Ovary (tissue), 10 donors: ENCODE results near the gene GALR1. TPM values are rescaled to one million over a fixed set of nuclear protein-coding genes. Genes with fewer than 3 reads are reported as not detected.

ENCODE experiments used
- DNase-seq, 5 donors: peaks; one replicate each; pipeline ENCODE4 v3.0.0-alpha.2; 2019 to 2020
- H3K27ac ChIP-seq, 2 donors: fragments of 200-600 bp; one replicate each; pipeline versions ENCODE4 v1.5.1 to v1.8.0; 2019 to 2022
- H3K27me3 ChIP-seq: fragments of 200-600 bp; one replicate; pipeline ENCODE4 v1.8.0; 2022
- H3K36me3 ChIP-seq: fragments of 200-600 bp; sonication (generic); one replicate; pipeline ENCODE4 v1.5.1; 2019
- H3K4me1 ChIP-seq: one replicate; pipeline ENCODE4 v1.8.1; 2013; ENCODE audit warnings: mild to moderate bottlenecking, moderate library complexity; ENCODE audit not compliant: insufficient read depth
- H3K4me3 ChIP-seq: fragments of 200-600 bp; sonication (generic); one replicate; pipeline ENCODE4 v1.5.1; 2017
- H3K9me3 ChIP-seq, 2 donors: fragments of 200-600 bp in 1 of 2; sonication (generic) in 1 of 2; one replicate each; pipeline versions ENCODE4 v1.5.1 to v1.8.1; 2013 to 2019; ENCODE audit warnings: mild to moderate bottlenecking in 1 of 2, moderate library complexity in 1 of 2
- EP300 ChIP-seq: sonication (generic); formaldehyde crosslinking; IDR thresholded peaks from one replicate; pipeline ENCODE4 v1.6.1; 2017; ENCODE audit warnings: antibody characterized with exemption
- POLR2A ChIP-seq: fragments of 450-650 bp; IDR thresholded peaks from one replicate; pipeline ENCODE4 v1.6.1; 2017; ENCODE audit warnings: antibody characterized with exemption, mild to moderate bottlenecking, moderate library complexity
- WGBS, 3 donors: extraction: QIAGEN DNeasy Blood & Tissue Kit in 1 of 3; methylation state at CpG; one replicate each; pipeline versions ENCODE4 v1.1.5 to v1.1.7; 2013 to 2017; 5-methylcytosine and 5-hydroxymethylcytosine counted together
- intact Hi-C, 4 donors: fragments of 100-400 bp; cut with DNase I; formaldehyde crosslinking; loops; one replicate each; pipeline versions ENCODE4 v1.11.0 to v1.15.1; 2022 to 2023
- long read RNA-seq, 3 donors: library from polyadenylated mRNA in 2 of 3; unstranded in 2 of 3; transcript quantifications; one replicate each; pipeline ENCODE4 v2.0.0 and lab custom pipeline, GENCODE V29; 2021 to 2026
- polyA plus RNA-seq, 2 donors: library from polyadenylated mRNA; stranded (reverse); fragments of 200-250 nt in 1 of 2; fragments of 350-450 nt in 1 of 2; fragmentation: Illumina TruSeq in 1 of 2; extraction: RNeasy Lipid Tissue Mini Kit (QIAGEN cat#74804) in 1 of 2; gene quantifications; one replicate each; pipeline ENCODE4 v1.2.3, GENCODE V29; 2013 to 2014
- total RNA-seq, 7 donors: library from RNA; depleted of rRNA in 2 of 7; stranded (reverse); fragments of >200 nt in 2 of 7; fragmentation: NEBNext Ultra II Directional in 3 of 7; extraction: Animal tissue kit (Norgen Biotek cat#: 25700) in 3 of 7; gene quantifications; one replicate each; pipeline versions ENCODE4 v1.1.0 to v1.2.4, GENCODE V29; 2016 to 2023
- TF ChIP-seq, protein P1 (sequence below), 3 donors: fragments of 450-650 bp in 2 of 3; fragments of 200-600 bp in 1 of 3; IDR thresholded peaks; one replicate each; pipeline versions ENCODE4 v1.5.1 to v1.8.0; 2016 to 2022; ENCODE audit warnings: antibody characterized with exemption in 3 of 3, mild to moderate bottlenecking in 1 of 3
- donor health status: DM: no; HTN: no; CAD: no; lungs with moderate emphysema.
- donor health status: DM: no; HTN: no; CAD: no.
- donor health status: Bipolar disorder and iron deficiency.
- donor health status: DM: yes; HTN: yes; CAD: no.
- donor health status: DM: no; HTN: no; CAD: no.
- donor health status: DM: yes; HTN: yes; CAD: no.

Gene GALR1, protein sequence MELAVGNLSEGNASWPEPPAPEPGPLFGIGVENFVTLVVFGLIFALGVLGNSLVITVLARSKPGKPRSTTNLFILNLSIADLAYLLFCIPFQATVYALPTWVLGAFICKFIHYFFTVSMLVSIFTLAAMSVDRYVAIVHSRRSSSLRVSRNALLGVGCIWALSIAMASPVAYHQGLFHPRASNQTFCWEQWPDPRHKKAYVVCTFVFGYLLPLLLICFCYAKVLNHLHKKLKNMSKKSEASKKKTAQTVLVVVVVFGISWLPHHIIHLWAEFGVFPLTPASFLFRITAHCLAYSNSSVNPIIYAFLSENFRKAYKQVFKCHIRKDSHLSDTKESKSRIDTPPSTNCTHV
- under 1 TPM in 4 of 7 donors, not detected in 3; under 0.01 to 0.12 (median 0.04) TPM for total RNA-seq
- polyA plus RNA-seq: not detected
- long read RNA-seq, donor 1: 0 reads
- long read RNA-seq, donor 2, full-length matches to known transcripts: 1 of 1 reads
- long read RNA-seq, donor 2, partial matches to known transcripts: 0 of 1 reads
- long read RNA-seq, donor 2, other reads (novel, unspliced or antisense): 0 of 1 reads
- long read RNA-seq, donor 3: 0 reads

DNA sequence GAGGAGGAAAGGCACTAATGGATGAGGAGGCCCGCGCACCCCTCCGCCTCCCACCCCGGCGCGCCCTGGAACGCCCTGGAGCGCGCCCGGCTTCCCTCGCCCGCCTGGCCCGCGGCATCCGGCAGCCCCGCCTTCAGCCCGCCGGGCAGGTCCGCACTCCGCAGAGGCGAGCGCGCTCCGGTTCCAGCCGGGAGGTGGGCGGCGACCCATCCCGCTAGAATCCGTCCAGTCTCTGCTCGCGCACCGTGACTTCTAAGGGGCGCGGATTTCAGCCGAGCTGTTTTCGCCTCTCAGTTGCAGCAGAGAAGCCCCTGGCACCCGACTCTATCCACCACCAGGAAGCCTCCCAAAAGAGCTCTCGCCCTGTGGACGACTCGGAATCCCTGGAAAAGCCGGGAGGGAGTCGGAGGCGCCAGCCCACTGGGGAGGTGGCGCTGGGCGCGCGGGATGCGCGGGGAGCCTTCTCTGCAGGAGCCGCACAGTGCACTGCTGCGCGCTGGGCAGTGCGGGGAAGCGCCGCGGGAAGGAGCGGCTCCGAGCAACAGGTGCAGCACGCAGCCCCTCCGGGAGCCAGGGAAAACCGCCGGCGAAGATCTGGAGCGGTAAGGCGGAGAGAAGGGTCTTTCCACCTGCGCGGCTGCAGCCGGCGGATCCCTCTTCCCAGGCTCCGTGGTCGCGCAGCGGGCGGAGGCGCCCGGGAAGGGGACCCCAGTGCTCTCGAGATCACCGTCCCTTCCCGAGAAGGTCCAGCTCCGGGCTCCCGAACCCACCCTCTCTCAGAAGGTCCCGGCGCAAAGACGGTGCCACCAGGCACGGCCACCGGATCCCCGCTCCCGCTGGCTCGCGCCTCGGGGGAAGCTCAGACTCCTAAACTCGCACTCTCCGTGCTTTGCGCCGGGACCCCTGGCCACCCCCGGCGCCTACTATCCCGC lies at the start of gene GALR1:
GALR1 (plus strand) TSS at position 280 of the 932 bp plus-strand sequence. CDS start 701 bp downstream, outside the sequence.
- H3K27me3 ChIP-seq: no peaks in the 10 kb centered on the region
- peaks cover 2% of the 10 kb centered on the region for H3K4me1 ChIP-seq
- H3K4me3 ChIP-seq: no peak within 1 kb of the TSS
- DNase-seq: no peak
- H3K27ac ChIP-seq: no peak within 1 kb of the TSS
- intact Hi-C loops: no loop called here
- WGBS, 3 donors: 0 to 2% (median 1%) methylated on average over 63 to 98 of the region's 98 CpGs
- H3K9me3 ChIP-seq: no peaks in the 10 kb centered on the region
- no peaks in the 10 kb centered on the region for H3K36me3 ChIP-seq
- TF ChIP-seq, protein P1, sequence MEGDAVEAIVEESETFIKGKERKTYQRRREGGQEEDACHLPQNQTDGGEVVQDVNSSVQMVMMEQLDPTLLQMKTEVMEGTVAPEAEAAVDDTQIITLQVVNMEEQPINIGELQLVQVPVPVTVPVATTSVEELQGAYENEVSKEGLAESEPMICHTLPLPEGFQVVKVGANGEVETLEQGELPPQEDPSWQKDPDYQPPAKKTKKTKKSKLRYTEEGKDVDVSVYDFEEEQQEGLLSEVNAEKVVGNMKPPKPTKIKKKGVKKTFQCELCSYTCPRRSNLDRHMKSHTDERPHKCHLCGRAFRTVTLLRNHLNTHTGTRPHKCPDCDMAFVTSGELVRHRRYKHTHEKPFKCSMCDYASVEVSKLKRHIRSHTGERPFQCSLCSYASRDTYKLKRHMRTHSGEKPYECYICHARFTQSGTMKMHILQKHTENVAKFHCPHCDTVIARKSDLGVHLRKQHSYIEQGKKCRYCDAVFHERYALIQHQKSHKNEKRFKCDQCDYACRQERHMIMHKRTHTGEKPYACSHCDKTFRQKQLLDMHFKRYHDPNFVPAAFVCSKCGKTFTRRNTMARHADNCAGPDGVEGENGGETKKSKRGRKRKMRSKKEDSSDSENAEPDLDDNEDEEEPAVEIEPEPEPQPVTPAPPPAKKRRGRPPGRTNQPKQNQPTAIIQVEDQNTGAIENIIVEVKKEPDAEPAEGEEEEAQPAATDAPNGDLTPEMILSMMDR (IDR thresholded peaks at IDR 0.05): no peak
- TF ChIP-seq EP300: no peak
- TF ChIP-seq POLR2A: no peak

DNA sequence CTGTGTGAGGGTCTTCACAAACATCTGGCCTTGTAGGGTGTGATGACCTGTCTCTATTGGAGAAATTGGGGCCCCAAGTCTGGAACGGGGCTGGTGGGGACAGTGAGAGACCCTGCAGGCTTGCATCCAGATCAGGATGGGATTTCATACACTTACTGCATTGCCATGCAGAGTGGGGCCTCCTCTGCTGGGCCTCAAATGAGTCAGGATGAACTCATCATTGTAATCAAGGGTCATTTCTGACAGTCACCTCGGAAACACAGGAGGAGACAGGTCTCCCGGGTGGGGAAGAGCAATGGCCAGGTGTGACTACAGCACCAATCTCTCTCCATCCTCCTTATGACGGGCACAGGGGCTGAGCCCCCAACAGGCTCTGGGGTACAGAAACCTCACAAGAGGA lies 48.1 kb upstream of the GALR1 start:
- Histone ChIP-seq H3K27ac (no peak overlapping the region), H3K9me3 (no peaks in the 10 kb centered on the region), H3K4me1 (no peaks in the 10 kb centered on the region), H3K27me3 (no peaks in the 10 kb centered on the region), H3K36me3 (no peaks in the 10 kb centered on the region), H3K4me3 (no peak overlapping the region)
- intact Hi-C loops: loop anchor here in 2 of 4 donors (5.0 to 10.0 kb wide), 2 partner anchors 69 to 137 kb away; partner anchors contain the start of gene MBP (in 1 of the 2)
- no peak for DNase-seq
- TF ChIP-seq, protein P1 (IDR thresholded peaks at IDR 0.05): no peak
- no peak for TF ChIP-seq POLR2A
- WGBS, 3 donors: 80 to 91% (median 89%) methylated on average over 4 of the region's 4 CpGs

DNA sequence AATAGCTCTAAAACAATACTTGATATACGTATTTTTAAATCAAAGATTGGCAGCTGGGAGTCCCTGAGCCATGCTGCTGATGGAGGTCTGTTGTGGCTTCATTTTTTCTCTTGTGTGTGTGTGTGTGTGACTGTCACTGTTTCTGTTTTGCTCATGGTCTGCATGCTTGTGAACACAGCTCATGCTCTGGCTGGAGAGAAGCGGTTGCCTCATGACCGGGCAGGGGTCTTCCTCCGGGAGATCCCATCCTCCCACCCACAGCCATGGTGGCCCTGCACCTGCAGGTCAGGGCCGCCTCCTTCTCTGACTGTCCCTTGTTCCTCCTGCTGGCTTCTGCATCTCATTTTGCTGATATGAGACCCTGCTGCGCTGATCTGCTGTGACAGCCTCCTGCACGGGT lies 47.3 kb upstream of the GALR1 start:
- no peak for DNase-seq
- intact Hi-C loops: loop anchor here in 2 of 4 donors (5.0 to 10.0 kb wide), 2 partner anchors 70 to 138 kb away; partner anchors contain the start of gene MBP (in 1 of the 2)
- Histone ChIP-seq H3K27ac (no peak overlapping the region), H3K27me3 (no peaks in the 10 kb centered on the region), H3K4me3 (no peak overlapping the region), H3K36me3 (no peaks in the 10 kb centered on the region), H3K4me1 (peaks cover 3% of the 10 kb centered on the region), H3K9me3 (no peaks in the 10 kb centered on the region)
- 80 to 91% (median 82%) methylated on average over 7 of the region's 7 CpGs for WGBS, 3 donors
- TF ChIP-seq POLR2A (no peak), EP300 (no peak)
- TF ChIP-seq, protein P1 (IDR thresholded peaks at IDR 0.05): no peak

DNA sequence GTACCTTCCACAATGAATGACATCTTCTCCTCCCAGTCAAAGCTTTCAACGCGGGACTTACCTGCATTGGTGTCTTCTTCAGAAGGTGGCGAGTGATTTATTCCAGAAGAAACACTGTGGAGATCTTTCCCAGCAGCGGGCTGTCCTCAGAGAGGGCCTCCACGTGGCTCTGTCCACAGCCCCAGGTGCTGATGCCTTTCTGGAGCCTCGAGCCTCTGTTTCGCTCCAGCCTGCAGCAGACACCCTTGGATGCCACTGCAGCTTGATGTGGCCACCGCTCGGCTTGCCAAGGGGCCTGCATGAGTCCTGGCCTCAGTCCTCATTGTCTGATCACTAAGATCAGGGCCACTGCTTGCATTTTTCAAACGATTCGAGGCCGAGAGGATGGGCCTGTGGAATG lies 46.6 kb upstream of the GALR1 start:
- no peak overlapping the region for H3K27ac ChIP-seq
- WGBS, 3 donors: 56 to 71% (median 63%) methylated on average over 12 of the region's 12 CpGs
- H3K27me3 ChIP-seq: no peaks in the 10 kb centered on the region
- TF ChIP-seq EP300: no peak
- TF ChIP-seq, protein P1 (IDR thresholded peaks at IDR 0.05): no peak
- TF ChIP-seq POLR2A: no peak
- intact Hi-C loops: loop anchor here in 2 of 4 donors (5.0 to 10.0 kb wide), 2 partner anchors 71 to 138 kb away; partner anchors contain the start of gene MBP (in 1 of the 2)
- H3K4me1 ChIP-seq: peaks cover 5% of the 10 kb centered on the region
- DNase-seq: no peak
- no peaks in the 10 kb centered on the region for H3K9me3 ChIP-seq
- H3K4me3 ChIP-seq: no peak overlapping the region
- no peaks in the 10 kb centered on the region for H3K36me3 ChIP-seq
